RWPE2 (cell line): ENCODE measurements around the gene KRT76.

Experiments used
- ATAC-seq: fragments of 200-7000 bp; cut with Tn5 transposase; 3 replicates; pipeline ENCODE4 v1.9.1; 2021; ENCODE audit warnings: low read depth
- DNase-seq: peaks from one replicate; pipeline ENCODE4 v3.0.0-alpha.2; 2020; ENCODE audit warnings: low spot score
- H3K27ac ChIP-seq: fragments of 450-650 bp; 2 replicates; pipeline ENCODE4 v1.5.1; 2017; ENCODE audit warnings: mild to moderate bottlenecking; ENCODE audit not compliant: poor library complexity, severe bottlenecking
- H3K27me3 ChIP-seq: fragments of 250-450 bp; sonication (Bioruptor Pico); 2 replicates; pipeline ENCODE4 v1.5.1; 2021; ENCODE audit warnings: mild to moderate bottlenecking, moderate library complexity; ENCODE audit not compliant: insufficient read depth, poor library complexity, severe bottlenecking
- H3K36me3 ChIP-seq: fragments of 250-450 bp; sonication (Bioruptor Pico); 2 replicates; pipeline ENCODE4 v1.5.1; 2020; ENCODE audit warnings: low read depth, mild to moderate bottlenecking, moderate library complexity
- H3K4me1 ChIP-seq: fragments of 250-450 bp; sonication (Bioruptor Pico); 2 replicates; pipeline ENCODE4 v1.5.1; 2021; ENCODE audit warnings: mild to moderate bottlenecking, moderate library complexity; ENCODE audit not compliant: insufficient read depth, poor library complexity, severe bottlenecking
- H3K4me3 ChIP-seq: fragments of 250-450 bp; sonication (Bioruptor Pico); 2 replicates; pipeline ENCODE4 v1.5.1; 2021; ENCODE audit warnings: mild to moderate bottlenecking, moderate library complexity; ENCODE audit not compliant: severe bottlenecking
- H3K9me3 ChIP-seq: fragments of 250-450 bp; sonication (Bioruptor Pico); 2 replicates; pipeline ENCODE4 v1.5.1; 2021; ENCODE audit warnings: mild to moderate bottlenecking, moderate library complexity; ENCODE audit not compliant: severe bottlenecking
- TF ChIP-seq, protein P1 (sequence below): fragments of 450-650 bp; IDR thresholded peaks from one replicate; pipeline ENCODE4 v1.5.1; 2017; ENCODE audit warnings: mild to moderate bottlenecking, moderate library complexity; ENCODE audit not compliant: poor library complexity, severe bottlenecking

The KRT76 gene

GRCh38 chr12:52819731-52820510, 42.8 kb upstream of the KRT76 start:
- Histone ChIP-seq H3K9me3 (no peaks in the 10 kb centered on the region), H3K4me3 (no peak overlapping the region), H3K4me1 (no peaks in the 10 kb centered on the region), H3K36me3 (no peaks in the 10 kb centered on the region), H3K27me3 (no peaks in the 10 kb centered on the region), H3K27ac (no peak overlapping the region)
- no peak for ATAC-seq
- no peak for DNase-seq
- TF ChIP-seq, protein P1, sequence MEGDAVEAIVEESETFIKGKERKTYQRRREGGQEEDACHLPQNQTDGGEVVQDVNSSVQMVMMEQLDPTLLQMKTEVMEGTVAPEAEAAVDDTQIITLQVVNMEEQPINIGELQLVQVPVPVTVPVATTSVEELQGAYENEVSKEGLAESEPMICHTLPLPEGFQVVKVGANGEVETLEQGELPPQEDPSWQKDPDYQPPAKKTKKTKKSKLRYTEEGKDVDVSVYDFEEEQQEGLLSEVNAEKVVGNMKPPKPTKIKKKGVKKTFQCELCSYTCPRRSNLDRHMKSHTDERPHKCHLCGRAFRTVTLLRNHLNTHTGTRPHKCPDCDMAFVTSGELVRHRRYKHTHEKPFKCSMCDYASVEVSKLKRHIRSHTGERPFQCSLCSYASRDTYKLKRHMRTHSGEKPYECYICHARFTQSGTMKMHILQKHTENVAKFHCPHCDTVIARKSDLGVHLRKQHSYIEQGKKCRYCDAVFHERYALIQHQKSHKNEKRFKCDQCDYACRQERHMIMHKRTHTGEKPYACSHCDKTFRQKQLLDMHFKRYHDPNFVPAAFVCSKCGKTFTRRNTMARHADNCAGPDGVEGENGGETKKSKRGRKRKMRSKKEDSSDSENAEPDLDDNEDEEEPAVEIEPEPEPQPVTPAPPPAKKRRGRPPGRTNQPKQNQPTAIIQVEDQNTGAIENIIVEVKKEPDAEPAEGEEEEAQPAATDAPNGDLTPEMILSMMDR: no peak

GRCh38 chr12:52818887-52819420, 41.8 kb upstream of the KRT76 start:
- Histone ChIP-seq H3K4me3 (no peak overlapping the region), H3K9me3 (no peaks in the 10 kb centered on the region), H3K27me3 (no peaks in the 10 kb centered on the region), H3K27ac (no peak overlapping the region), H3K4me1 (no peaks in the 10 kb centered on the region), H3K36me3 (no peaks in the 10 kb centered on the region)
- ATAC-seq (no peak), DNase-seq (no peak)
- TF ChIP-seq, protein P1: no peak

GRCh38 chr12:52818388-52818787, 41.2 kb upstream of the KRT76 start:
- no peak for ATAC-seq
- Histone ChIP-seq H3K36me3 (no peaks in the 10 kb centered on the region), H3K4me1 (no peaks in the 10 kb centered on the region), H3K27me3 (no peaks in the 10 kb centered on the region), H3K4me3 (no peak overlapping the region), H3K9me3 (no peaks in the 10 kb centered on the region), H3K27ac (no peak overlapping the region)
- TF ChIP-seq, protein P1: no peak
- no peak for DNase-seq

GRCh38 chr12:52817699-52818238, 40.6 kb upstream of the KRT76 start:
- H3K4me3 ChIP-seq: no peak overlapping the region
- no peaks in the 10 kb centered on the region for H3K4me1 ChIP-seq
- ATAC-seq (no peak), DNase-seq (no peak)
- TF ChIP-seq, protein P1: no peak
- no peaks in the 10 kb centered on the region for H3K27me3 ChIP-seq
- no peaks in the 10 kb centered on the region for H3K9me3 ChIP-seq
- H3K27ac ChIP-seq: no peak overlapping the region
- no peaks in the 10 kb centered on the region for H3K36me3 ChIP-seq
